Right lobe of liver (tissue), 4 donors: ENCODE measurements around the gene TSPOAP1.

ENCODE experiments used
- POLR2A ChIP-seq: fragments of 450-650 bp; IDR thresholded peaks from one replicate; pipeline ENCODE4 v1.6.1; 2017; ENCODE audit warnings: antibody characterized with exemption, mild to moderate bottlenecking
- TF ChIP-seq, protein P1 (sequence below), 4 donors: fragments of 200-600 bp in 3 of 4; fragments of 450-650 bp in 1 of 4; IDR thresholded peaks; one replicate each; pipeline versions ENCODE4 v1.5.1 to v1.8.0; 2016 to 2022; ENCODE audit warnings: antibody characterized with exemption in 4 of 4, mild to moderate bottlenecking in 2 of 4
- donor health status: DM: no; HTN: no; CAD: no.
- donor health status: DM: no; HTN: no; CAD: no.
- donor health status: DM: no; HTN: yes; CAD: no.

DNA sequence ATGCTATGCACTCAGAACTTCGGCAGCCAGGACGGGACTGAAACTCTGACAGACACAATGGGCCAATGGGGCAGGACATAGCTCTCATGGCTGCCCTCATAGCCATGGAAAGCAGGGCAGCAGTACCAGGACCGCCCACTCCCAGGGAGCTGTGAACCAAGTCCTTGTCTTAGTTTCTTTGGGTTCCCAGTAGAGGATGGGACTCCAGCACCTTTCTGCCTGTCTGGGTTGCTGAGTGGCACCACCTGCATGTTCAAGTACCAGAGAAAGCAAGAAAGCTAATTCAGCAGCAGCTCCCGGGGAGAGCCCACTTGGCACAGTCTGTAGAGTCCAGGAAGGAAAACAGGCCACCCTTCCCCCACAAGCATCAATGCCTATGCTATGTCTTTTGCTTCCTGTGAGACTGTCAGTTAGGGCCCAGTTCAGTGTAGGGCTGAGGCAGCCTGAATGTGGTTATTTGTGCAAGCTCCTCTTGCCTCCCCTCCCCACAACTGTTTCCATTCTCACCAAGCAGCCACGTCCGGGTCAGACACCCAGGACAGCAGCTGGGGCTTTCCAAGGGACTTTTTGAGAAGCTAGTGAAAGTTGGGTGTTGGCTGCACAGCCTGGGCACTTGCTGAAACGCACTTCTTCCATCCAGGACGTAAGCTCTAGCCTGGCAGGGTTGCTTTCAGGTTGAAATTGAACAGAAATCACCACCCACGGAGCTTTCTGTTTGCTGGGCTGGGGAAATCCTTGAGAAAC lies 15.6 kb upstream of the TSPOAP1 start:
- TF ChIP-seq, protein P1, sequence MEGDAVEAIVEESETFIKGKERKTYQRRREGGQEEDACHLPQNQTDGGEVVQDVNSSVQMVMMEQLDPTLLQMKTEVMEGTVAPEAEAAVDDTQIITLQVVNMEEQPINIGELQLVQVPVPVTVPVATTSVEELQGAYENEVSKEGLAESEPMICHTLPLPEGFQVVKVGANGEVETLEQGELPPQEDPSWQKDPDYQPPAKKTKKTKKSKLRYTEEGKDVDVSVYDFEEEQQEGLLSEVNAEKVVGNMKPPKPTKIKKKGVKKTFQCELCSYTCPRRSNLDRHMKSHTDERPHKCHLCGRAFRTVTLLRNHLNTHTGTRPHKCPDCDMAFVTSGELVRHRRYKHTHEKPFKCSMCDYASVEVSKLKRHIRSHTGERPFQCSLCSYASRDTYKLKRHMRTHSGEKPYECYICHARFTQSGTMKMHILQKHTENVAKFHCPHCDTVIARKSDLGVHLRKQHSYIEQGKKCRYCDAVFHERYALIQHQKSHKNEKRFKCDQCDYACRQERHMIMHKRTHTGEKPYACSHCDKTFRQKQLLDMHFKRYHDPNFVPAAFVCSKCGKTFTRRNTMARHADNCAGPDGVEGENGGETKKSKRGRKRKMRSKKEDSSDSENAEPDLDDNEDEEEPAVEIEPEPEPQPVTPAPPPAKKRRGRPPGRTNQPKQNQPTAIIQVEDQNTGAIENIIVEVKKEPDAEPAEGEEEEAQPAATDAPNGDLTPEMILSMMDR (IDR thresholded peaks at IDR 0.05): no peak
- TF ChIP-seq POLR2A: no peak
